OCI-LY7 (cell line): ENCODE measurements around the gene EFNA5. TPM values are rescaled to one million over a fixed set of nuclear protein-coding genes. Genes with fewer than 3 reads are reported as not detected.

Experiments used
- BruUV-seq: library from RNA; stranded (reverse); fragments of 400-500 nt; replicated peaks from 2 replicates; lab custom pipeline; 2021; lab: Mats Ljungman, UMichigan
- CTCF ChIA-PET: fragments of 300-600 bp; sonication (Branson Sonifier 250); formaldehyde crosslinking; loops from one replicate; lab custom pipeline; 2022; ENCODE audit warnings: antibody characterized with exemption; ENCODE audit not compliant: unreplicated experiment; lab: Charles Lee
- POLR2A ChIA-PET: fragments of 300-600 bp; sonication (Branson Sonifier 250); formaldehyde crosslinking; loops from one replicate; lab custom pipeline; 2022; ENCODE audit warnings: antibody characterized with exemption; lab: Charles Lee
- DNase-seq: peaks from one replicate; pipeline ENCODE4 v3.0.0-alpha.2; 2015; ENCODE audit warnings: low spot score
- H2AFZ ChIP-seq: fragments of 200-600 bp; sonication (generic), shearing (Covaris generic); 2 replicates; pipeline ENCODE4 v1.6.1; 2014; ENCODE audit warnings: mild to moderate bottlenecking, antibody characterized with exemption, low read length, moderate library complexity
- H3K27ac ChIP-seq: fragments of 200-600 bp; sonication (generic); 2 replicates; pipeline ENCODE4 v1.5.1; 2014; ENCODE audit warnings: mixed run types, low read depth, mild to moderate bottlenecking, moderate library complexity, low read length, inconsistent platforms; ENCODE audit not compliant: poor library complexity, severe bottlenecking
- H3K36me3 ChIP-seq: fragments of 200-600 bp; sonication (generic); 2 replicates; pipeline ENCODE4 v1.6.1; 2014; ENCODE audit warnings: mild to moderate bottlenecking, antibody characterized with exemption, low read length, moderate library complexity, mixed read lengths; ENCODE audit not compliant: insufficient read depth
- H3K4me1 ChIP-seq: fragments of 200-600 bp; sonication (generic); 2 replicates; pipeline ENCODE4 v1.5.1; 2014; ENCODE audit warnings: mild to moderate bottlenecking, low read length; ENCODE audit not compliant: insufficient read depth, poor library complexity, severe bottlenecking
- H3K4me2 ChIP-seq: fragments of 200-600 bp; sonication (generic); 2 replicates; pipeline ENCODE4 v1.6.1; 2014; ENCODE audit warnings: mild to moderate bottlenecking, low read length
- H3K4me3 ChIP-seq: fragments of 200-600 bp; sonication (generic); 2 replicates; pipeline ENCODE4 v1.5.1; 2014; ENCODE audit warnings: mild to moderate bottlenecking, low read depth, low read length; ENCODE audit not compliant: poor library complexity, severe bottlenecking
- H3K79me2 ChIP-seq: fragments of 200-600 bp; sonication (generic); 2 replicates; pipeline ENCODE4 v1.6.1; 2016; ENCODE audit warnings: low read depth, mild to moderate bottlenecking, low read length, moderate library complexity, mixed read lengths; ENCODE audit not compliant: insufficient read depth
- H3K9me2 ChIP-seq: fragments of 200-600 bp; sonication (generic); 2 replicates; pipeline ENCODE4 v1.6.1; 2016; ENCODE audit warnings: mild to moderate bottlenecking, low read length, mixed read lengths; ENCODE audit not compliant: insufficient read depth
- H3K9me3 ChIP-seq: fragments of 200-600 bp; sonication (generic); 2 replicates; pipeline ENCODE4 v1.6.1; 2014; ENCODE audit warnings: mild to moderate bottlenecking, mixed run types, low read length, mixed read lengths
- H4K20me1 ChIP-seq: fragments of 200-600 bp; sonication (generic); 2 replicates; pipeline ENCODE4 v1.6.1; 2014; ENCODE audit warnings: mild to moderate bottlenecking, antibody characterized with exemption, low read length, moderate library complexity, mixed read lengths; ENCODE audit not compliant: insufficient read depth
- EZH2phosphoT487 ChIP-seq: fragments of 200-600 bp; sonication (generic); IDR thresholded peaks from 2 replicates; pipeline ENCODE4 v1.6.1; 2018; ENCODE audit warnings: low read depth, borderline replicate concordance, mild to moderate bottlenecking, mixed run types, antibody characterized with exemption, low read length, moderate library complexity, mixed read lengths
- intact Hi-C: fragments of 100-400 bp; cut with micrococcal nuclease; formaldehyde crosslinking; loops from one replicate; pipeline ENCODE4 v1.10.0; 2022; ENCODE audit not compliant: unreplicated experiment
- total RNA-seq, 2 experiments: library from RNA; depleted of rRNA in 1 of 2; stranded (reverse); fragments of >200 nt in 1 of 2; shearing (Covaris generic) in 1 of 2; gene quantifications; 2 replicates each; pipeline ENCODE4 v1.2.3, GENCODE V29; 2014 to 2022
- TF ChIP-seq, protein P1 (sequence below): fragments of 200-600 bp; sonication (generic); conservative IDR thresholded peaks from 2 replicates; pipeline ENCODE4 v1.5.1; 2014; ENCODE audit warnings: mild to moderate bottlenecking, antibody characterized with exemption, low read length, moderate library complexity, mixed read lengths

EFNA5 gene
- total RNA-seq, 2 experiments from 2014 or later: 2.1 to 3.1 TPM

GRCh38 chr5:107372723-107373450 lies 297.9 kb downstream of the EFNA5 start:
- no TSS peak for BruUV-seq

GRCh38 chr5:107370396-107370968 lies 300.3 kb downstream of the EFNA5 start:
- CTCF ChIA-PET: no interaction called here
- Histone ChIP-seq H3K27ac (no peak overlapping the region), H3K79me2 (no peaks in the 10 kb centered on the region), H3K4me2 (no peak overlapping the region), H3K9me3 (no peaks in the 10 kb centered on the region), H3K4me1 (peaks cover 51% of the 10 kb centered on the region), H3K9me2 (no peaks in the 10 kb centered on the region), H3K36me3 (no peaks in the 10 kb centered on the region), H3K4me3 (no peak overlapping the region), H2AFZ (peak overlapping the region; percentile 57; the same call in 1 of the 2 replicates), H4K20me1 (no peaks in the 10 kb centered on the region)
- POLR2A ChIA-PET: interaction anchor here (0.9 kb wide), 1 partner anchor 31 kb away, joined by 3 read pairs; no protein-coding TSS in a partner anchor
- DNase-seq: no peak
- TF ChIP-seq EZH2phosphoT487: no peak
- TF ChIP-seq, protein P1, sequence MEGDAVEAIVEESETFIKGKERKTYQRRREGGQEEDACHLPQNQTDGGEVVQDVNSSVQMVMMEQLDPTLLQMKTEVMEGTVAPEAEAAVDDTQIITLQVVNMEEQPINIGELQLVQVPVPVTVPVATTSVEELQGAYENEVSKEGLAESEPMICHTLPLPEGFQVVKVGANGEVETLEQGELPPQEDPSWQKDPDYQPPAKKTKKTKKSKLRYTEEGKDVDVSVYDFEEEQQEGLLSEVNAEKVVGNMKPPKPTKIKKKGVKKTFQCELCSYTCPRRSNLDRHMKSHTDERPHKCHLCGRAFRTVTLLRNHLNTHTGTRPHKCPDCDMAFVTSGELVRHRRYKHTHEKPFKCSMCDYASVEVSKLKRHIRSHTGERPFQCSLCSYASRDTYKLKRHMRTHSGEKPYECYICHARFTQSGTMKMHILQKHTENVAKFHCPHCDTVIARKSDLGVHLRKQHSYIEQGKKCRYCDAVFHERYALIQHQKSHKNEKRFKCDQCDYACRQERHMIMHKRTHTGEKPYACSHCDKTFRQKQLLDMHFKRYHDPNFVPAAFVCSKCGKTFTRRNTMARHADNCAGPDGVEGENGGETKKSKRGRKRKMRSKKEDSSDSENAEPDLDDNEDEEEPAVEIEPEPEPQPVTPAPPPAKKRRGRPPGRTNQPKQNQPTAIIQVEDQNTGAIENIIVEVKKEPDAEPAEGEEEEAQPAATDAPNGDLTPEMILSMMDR: no peak
- no TSS peak for BruUV-seq
- intact Hi-C loops: loop anchor here (5.0 kb wide), 2 partner anchors 142 to 202 kb away; no protein-coding TSS in a partner anchor

More at GRCh38 chr5:107372723-107373450, 297.9 kb downstream of the EFNA5 start:
- Histone ChIP-seq H3K27ac (peak overlapping the region; percentile 69), H2AFZ (peak overlapping the region; percentile 75; the same call in 1 of the 2 replicates), H3K4me2 (peak overlapping the region; percentile 85), H3K9me3 (no peaks in the 10 kb centered on the region), H3K9me2 (no peaks in the 10 kb centered on the region), H3K4me3 (peak overlapping the region; percentile 51), H3K36me3 (no peaks in the 10 kb centered on the region), H3K79me2 (no peaks in the 10 kb centered on the region), H4K20me1 (no peaks in the 10 kb centered on the region), H3K4me1 (peaks cover 55% of the 10 kb centered on the region)
- intact Hi-C loops: loop anchor here (1.0 to 5.0 kb wide), 3 partner anchors 16 to 199 kb away; no protein-coding TSS in a partner anchor
- TF ChIP-seq EZH2phosphoT487: no peak
- TF ChIP-seq, protein P1: no peak
- DNase-seq: peak; percentile 42
- CTCF ChIA-PET: no interaction called here
- POLR2A ChIA-PET: interaction anchor here (0.6 to 2.1 kb wide), 13 partner anchors 9 to 300 kb away, joined by 3 to 10 read pairs (median 4); no protein-coding TSS in a partner anchor
